ENCODE results near the gene ADGRV1. TPM values are rescaled to one million over a fixed set of nuclear protein-coding genes. Genes with fewer than 3 reads are reported as not detected.

Gene ADGRV1
- polyA plus RNA-seq, 1 of the 3 experiments (the other 2 are of a cell fraction), result 0.23 TPM

DNA sequence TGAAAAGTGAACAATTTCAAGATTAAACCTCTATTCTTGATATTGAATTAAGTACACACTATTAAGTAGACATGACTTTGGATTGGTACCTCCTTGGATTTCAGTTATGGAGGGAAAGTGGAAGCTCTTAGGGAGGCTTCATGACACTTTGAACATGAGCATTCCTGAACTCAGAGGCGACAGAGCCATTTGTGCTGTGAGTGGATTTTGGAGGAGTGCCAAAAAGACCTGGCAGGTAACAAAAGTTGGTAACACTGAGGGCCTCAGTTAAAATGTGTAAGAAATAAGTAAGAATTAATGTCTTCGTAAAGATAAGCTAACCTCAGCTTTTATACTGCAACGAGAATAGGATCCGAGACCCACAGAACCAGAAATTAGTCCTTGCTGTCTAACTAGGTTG, 467.9 kb downstream of the ADGRV1 start:
- Histone ChIP-seq H3K4me3 (ENCODE audit: low read depth in 2 of 2, low read length in 1 of 2) (no peak overlapping the region), H3K9me2 (no peaks in the 10 kb centered on the region), H3K27ac (ENCODE audit: low read depth in 2 of 2, low read length in 1 of 2) (no peak overlapping the region), H3K9ac (no peak overlapping the region), H3K79me2 (ENCODE audit: insufficient read depth) (no peaks in the 10 kb centered on the region), H3K27me3 (ENCODE audit: insufficient read depth) (no peaks in the 10 kb centered on the region), H2AFZ (ENCODE audit: low read depth) (no peak overlapping the region), H3K36me3 (replicated peaks in 1 of 2; ENCODE audit: control insufficient read depth in 1 of 2, insufficient read depth in 2 of 2, low read length in 1 of 2) (no peaks in the 10 kb centered on the region), H3K4me1 (ENCODE audit: control insufficient read depth in 1 of 2, insufficient read depth in 2 of 2, low read depth in 1 of 2, low read length in 1 of 2) (peaks cover 0 to 18% of the 10 kb centered on the region in 2 experiments; a peak in 2 of 4 replicates), H3F3A (replicated peaks; ENCODE audit: insufficient read depth) (no peaks in the 10 kb centered on the region), H3K9me3 (no peaks in the 10 kb centered on the region), H3K4me2 (no peak overlapping the region), H4K20me1 (ENCODE audit: insufficient read depth) (no peaks in the 10 kb centered on the region)
- WGBS (ENCODE audit: low lambda C conversion rate), result 87% methylated on average over 4 of the region's 4 CpGs
- TF ChIP-seq JUND (IDR thresholded peaks at IDR 0.05) (no peak), GABPA (IDR thresholded peaks at IDR 0.05; ENCODE audit: low read depth) (no peak), EZH2phosphoT487 (IDR thresholded peaks at IDR 0.05; ENCODE audit: borderline replicate concordance, low read depth) (no peak), NRF1 (IDR thresholded peaks at IDR 0.05; ENCODE audit: low read depth, low read length) (no peak), TAF1 (IDR thresholded peaks at IDR 0.05; ENCODE audit: borderline replicate concordance, low read depth, low read length) (no peak), SIN3A (IDR thresholded peaks at IDR 0.05; ENCODE audit: borderline replicate concordance, low read depth, low read length) (no peak), YY1 (IDR thresholded peaks at IDR 0.05; ENCODE audit: low read depth) (no peak), RAD21 (IDR thresholded peaks at IDR 0.05; ENCODE audit: low read length) (no peak), TCF12 (IDR thresholded peaks at IDR 0.05) (no peak), CHD2 (IDR thresholded peaks at IDR 0.05; ENCODE audit: low read length, partially characterized antibody) (no peak), MEF2A (IDR thresholded peaks at IDR 0.05; ENCODE audit: borderline replicate concordance, low read depth) (no peak)
- TF ChIP-seq, protein P1, sequence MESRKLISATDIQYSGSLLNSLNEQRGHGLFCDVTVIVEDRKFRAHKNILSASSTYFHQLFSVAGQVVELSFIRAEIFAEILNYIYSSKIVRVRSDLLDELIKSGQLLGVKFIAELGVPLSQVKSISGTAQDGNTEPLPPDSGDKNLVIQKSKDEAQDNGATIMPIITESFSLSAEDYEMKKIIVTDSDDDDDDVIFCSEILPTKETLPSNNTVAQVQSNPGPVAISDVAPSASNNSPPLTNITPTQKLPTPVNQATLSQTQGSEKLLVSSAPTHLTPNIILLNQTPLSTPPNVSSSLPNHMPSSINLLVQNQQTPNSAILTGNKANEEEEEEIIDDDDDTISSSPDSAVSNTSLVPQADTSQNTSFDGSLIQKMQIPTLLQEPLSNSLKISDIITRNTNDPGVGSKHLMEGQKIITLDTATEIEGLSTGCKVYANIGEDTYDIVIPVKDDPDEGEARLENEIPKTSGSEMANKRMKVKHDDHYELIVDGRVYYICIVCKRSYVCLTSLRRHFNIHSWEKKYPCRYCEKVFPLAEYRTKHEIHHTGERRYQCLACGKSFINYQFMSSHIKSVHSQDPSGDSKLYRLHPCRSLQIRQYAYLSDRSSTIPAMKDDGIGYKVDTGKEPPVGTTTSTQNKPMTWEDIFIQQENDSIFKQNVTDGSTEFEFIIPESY (IDR thresholded peaks at IDR 0.05; ENCODE audit: borderline replicate concordance, low read depth), result no peak
- TF ChIP-seq, protein P2, sequence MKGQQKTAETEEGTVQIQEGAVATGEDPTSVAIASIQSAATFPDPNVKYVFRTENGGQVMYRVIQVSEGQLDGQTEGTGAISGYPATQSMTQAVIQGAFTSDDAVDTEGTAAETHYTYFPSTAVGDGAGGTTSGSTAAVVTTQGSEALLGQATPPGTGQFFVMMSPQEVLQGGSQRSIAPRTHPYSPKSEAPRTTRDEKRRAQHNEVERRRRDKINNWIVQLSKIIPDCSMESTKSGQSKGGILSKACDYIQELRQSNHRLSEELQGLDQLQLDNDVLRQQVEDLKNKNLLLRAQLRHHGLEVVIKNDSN (IDR thresholded peaks at IDR 0.05; ENCODE audit: borderline replicate concordance, low read depth), result no peak
- TF ChIP-seq, protein P3, sequence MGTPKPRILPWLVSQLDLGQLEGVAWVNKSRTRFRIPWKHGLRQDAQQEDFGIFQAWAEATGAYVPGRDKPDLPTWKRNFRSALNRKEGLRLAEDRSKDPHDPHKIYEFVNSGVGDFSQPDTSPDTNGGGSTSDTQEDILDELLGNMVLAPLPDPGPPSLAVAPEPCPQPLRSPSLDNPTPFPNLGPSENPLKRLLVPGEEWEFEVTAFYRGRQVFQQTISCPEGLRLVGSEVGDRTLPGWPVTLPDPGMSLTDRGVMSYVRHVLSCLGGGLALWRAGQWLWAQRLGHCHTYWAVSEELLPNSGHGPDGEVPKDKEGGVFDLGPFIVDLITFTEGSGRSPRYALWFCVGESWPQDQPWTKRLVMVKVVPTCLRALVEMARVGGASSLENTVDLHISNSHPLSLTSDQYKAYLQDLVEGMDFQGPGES (IDR thresholded peaks at IDR 0.05; ENCODE audit: low read depth, low read length), result no peak
- TF ChIP-seq, protein P4, sequence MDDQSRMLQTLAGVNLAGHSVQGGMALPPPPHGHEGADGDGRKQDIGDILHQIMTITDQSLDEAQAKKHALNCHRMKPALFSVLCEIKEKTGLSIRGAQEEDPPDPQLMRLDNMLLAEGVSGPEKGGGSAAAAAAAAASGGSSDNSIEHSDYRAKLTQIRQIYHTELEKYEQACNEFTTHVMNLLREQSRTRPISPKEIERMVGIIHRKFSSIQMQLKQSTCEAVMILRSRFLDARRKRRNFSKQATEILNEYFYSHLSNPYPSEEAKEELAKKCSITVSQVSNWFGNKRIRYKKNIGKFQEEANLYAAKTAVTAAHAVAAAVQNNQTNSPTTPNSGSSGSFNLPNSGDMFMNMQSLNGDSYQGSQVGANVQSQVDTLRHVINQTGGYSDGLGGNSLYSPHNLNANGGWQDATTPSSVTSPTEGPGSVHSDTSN (IDR thresholded peaks at IDR 0.05), result no peak
- no peak for DNase-seq
- ChIA-PET CTCF (interaction anchor here (2.2 kb wide), 1 partner anchor 358 kb away, joined by 10 read pairs; no protein-coding TSS in a partner anchor), POLR2A (no interaction called here)

All from SK-N-SH (cell line).